Middle frontal gyrus (tissue), 1 donor: ENCODE measurements around the gene DLG2.
"Not testable (repeated sequence)": the region's sequence is repeated elsewhere in the genome, so short reads cannot be mapped to it uniquely, and the experiment has no call there.

Experiments
- DNase-seq: peaks from one replicate; pipeline ENCODE4 v3.0.0-alpha.2; 2015; ENCODE audit warnings: low spot score; ENCODE audit errors: extremely low spot score

The DLG2 gene

GRCh38 chr11:84793318-84793717 is 833.8 kb downstream of the DLG2 start:
- no peak for DNase-seq

GRCh38 chr11:84790849-84791427 is 836.2 kb downstream of the DLG2 start:
- no peak for DNase-seq

GRCh38 chr11:84788220-84788619 is 838.9 kb downstream of the DLG2 start:
- no peak for DNase-seq

- DNase-seq, result not testable (repeated sequence)
Observed at GRCh38 chr11:84784158-84784557, 843.0 kb downstream of the DLG2 start.

GRCh38 chr11:84780689-84781293 is 846.4 kb downstream of the DLG2 start:
- DNase-seq, result no peak

GRCh38 chr11:84775503-84775902 is 851.6 kb downstream of the DLG2 start:
- no peak for DNase-seq

- no peak for DNase-seq
Observed at GRCh38 chr11:84763931-84764330, 863.2 kb downstream of the DLG2 start.

GRCh38 chr11:84757711-84758110 is 869.4 kb downstream of the DLG2 start:
- no peak for DNase-seq

- no peak for DNase-seq
Observed at GRCh38 chr11:84751371-84751770, 875.8 kb downstream of the DLG2 start.

- no peak for DNase-seq
Observed at GRCh38 chr11:84747871-84748270, 879.3 kb downstream of the DLG2 start.

GRCh38 chr11:84740050-84740449 is 887.1 kb downstream of the DLG2 start:
- no peak for DNase-seq

GRCh38 chr11:84724256-84724655 is 902.9 kb downstream of the DLG2 start:
- no peak for DNase-seq

GRCh38 chr11:84722583-84723108 is 904.5 kb downstream of the DLG2 start:
- DNase-seq, result no peak

GRCh38 chr11:84721561-84721961 is 905.6 kb downstream of the DLG2 start:
- DNase-seq, result no peak

- no peak for DNase-seq
Observed at GRCh38 chr11:84720706-84721402, 906.3 kb downstream of the DLG2 start.

- no peak for DNase-seq
Observed at GRCh38 chr11:84719935-84720577, 907.1 kb downstream of the DLG2 start.

- no peak for DNase-seq
Observed at GRCh38 chr11:84714316-84714780, 912.8 kb downstream of the DLG2 start.

GRCh38 chr11:84691830-84692229 is 935.3 kb downstream of the DLG2 start:
- no peak for DNase-seq

- DNase-seq, result no peak
Observed at GRCh38 chr11:84687433-84687832, 939.7 kb downstream of the DLG2 start.

GRCh38 chr11:84686716-84687115 is 940.4 kb downstream of the DLG2 start:
- DNase-seq, result no peak

- DNase-seq, result no peak
Observed at GRCh38 chr11:84685976-84686375, 941.2 kb downstream of the DLG2 start.

GRCh38 chr11:84685149-84685548 is 942.0 kb downstream of the DLG2 start:
- no peak for DNase-seq
